ENCODE data around the gene DMXL1. TPM values are rescaled to one million over a fixed set of nuclear protein-coding genes. Genes with fewer than 3 reads are reported as not detected.
"Not testable (repeated sequence)": the region's sequence is repeated elsewhere in the genome, so short reads cannot be mapped to it uniquely, and the experiment has no call there.

The DMXL1 gene
- total RNA-seq, 1 experiment from 2014 or later, result 20.6 TPM

DNA sequence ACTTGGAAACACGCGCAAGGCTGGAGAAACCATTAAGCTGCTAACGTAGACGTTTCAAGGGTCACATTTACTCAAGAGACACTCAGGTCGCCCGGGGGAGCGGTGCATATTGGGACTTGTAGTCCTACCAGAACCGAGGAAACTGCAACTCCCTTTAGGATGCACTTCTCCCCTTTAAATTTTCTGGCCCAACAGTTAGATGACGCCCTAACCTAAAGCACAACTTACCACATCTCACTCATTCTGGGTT lies 384 bp upstream of the DMXL1 start:
- DNase-seq (no peak), ATAC-seq (peak; percentile 47)
- BruUV-seq (replicated peaks), result no TSS peak
- Histone ChIP-seq H3K9me2 (replicated peaks; ENCODE audit: low read length) (no peaks in the 10 kb centered on the region), H3F3A (ENCODE audit: low read length, unreplicated experiment) (no peaks in the 10 kb centered on the region), H3K27ac (ENCODE audit: low read length) (peak overlapping the region; percentile 77), H4K20me1 (ENCODE audit: low read length) (no peaks in the 10 kb centered on the region), H3K36me3 (ENCODE audit: low read depth, low read length) (no peaks in the 10 kb centered on the region), H3K4me3 (ENCODE audit: low read length) (peak overlapping the region; percentile 98), H3K79me2 (ENCODE audit: low read length) (peaks cover 40% of the 10 kb centered on the region), H3K4me1 (ENCODE audit: insufficient read depth, low read length) (peaks cover 11% of the 10 kb centered on the region), H2AFZ (ENCODE audit: low read length) (peak overlapping the region; percentile 93), H3K4me2 (ENCODE audit: low read length) (peak overlapping the region; percentile 96), H3K27me3 (ENCODE audit: low read length) (no peaks in the 10 kb centered on the region), H3K9ac (ENCODE audit: low read length) (peak overlapping the region; percentile 87), H3K9me3 (ENCODE audit: low read length) (no peaks in the 10 kb centered on the region)
- TF ChIP-seq EZH2 (IDR thresholded peaks at IDR 0.05; ENCODE audit: low read length, unreplicated experiment) (no peak), EZH2phosphoT487 (IDR thresholded peaks at IDR 0.05; ENCODE audit: borderline replicate concordance, low read length) (no peak)
- TF ChIP-seq, protein P1, sequence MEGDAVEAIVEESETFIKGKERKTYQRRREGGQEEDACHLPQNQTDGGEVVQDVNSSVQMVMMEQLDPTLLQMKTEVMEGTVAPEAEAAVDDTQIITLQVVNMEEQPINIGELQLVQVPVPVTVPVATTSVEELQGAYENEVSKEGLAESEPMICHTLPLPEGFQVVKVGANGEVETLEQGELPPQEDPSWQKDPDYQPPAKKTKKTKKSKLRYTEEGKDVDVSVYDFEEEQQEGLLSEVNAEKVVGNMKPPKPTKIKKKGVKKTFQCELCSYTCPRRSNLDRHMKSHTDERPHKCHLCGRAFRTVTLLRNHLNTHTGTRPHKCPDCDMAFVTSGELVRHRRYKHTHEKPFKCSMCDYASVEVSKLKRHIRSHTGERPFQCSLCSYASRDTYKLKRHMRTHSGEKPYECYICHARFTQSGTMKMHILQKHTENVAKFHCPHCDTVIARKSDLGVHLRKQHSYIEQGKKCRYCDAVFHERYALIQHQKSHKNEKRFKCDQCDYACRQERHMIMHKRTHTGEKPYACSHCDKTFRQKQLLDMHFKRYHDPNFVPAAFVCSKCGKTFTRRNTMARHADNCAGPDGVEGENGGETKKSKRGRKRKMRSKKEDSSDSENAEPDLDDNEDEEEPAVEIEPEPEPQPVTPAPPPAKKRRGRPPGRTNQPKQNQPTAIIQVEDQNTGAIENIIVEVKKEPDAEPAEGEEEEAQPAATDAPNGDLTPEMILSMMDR (conservative IDR thresholded peaks at IDR 0.05; ENCODE audit: low read depth, low read length), result no peak
- ChIA-PET CTCF (interaction anchor here (0.6 to 1.2 kb wide), 5 partner anchors 34 to 341 kb away, joined by 3 to 6 read pairs (median 4); partner anchors contain the start of gene DTWD2), POLR2A (ENCODE audit: unreplicated experiment) (interaction anchor here (0.6 kb wide), 2 partner anchors 289 to 382 kb away, joined by 3 to 4 read pairs; no protein-coding TSS in a partner anchor)
- intact Hi-C loops (cut with micrococcal nuclease), result loop anchor here (1.0 to 5.0 kb wide), 5 partner anchors 34 to 342 kb away; partner anchors contain the start of gene DTWD2

DNA sequence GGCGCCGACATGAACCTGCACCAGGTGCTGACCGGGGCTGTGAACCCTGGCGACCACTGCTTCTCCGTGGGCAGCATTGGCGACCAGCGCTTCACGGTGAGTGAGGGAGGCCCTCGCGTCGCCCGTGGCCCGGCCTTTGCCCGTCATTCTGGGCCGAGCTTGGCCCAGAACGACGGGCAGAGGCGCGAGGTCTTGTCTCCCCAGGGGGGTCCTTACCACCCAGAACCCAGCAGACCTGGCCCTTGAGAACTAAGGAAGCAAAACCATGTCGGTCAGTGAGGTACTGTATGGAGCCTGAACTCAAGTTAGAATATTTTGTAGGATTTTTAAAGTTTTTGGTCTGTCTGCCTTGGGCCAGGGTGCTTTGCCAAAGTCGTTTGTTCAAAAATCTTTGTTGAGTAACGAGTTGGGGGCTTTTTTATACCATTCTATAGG lies 691 bp downstream of the DMXL1 start:
- Histone ChIP-seq H3K9ac (ENCODE audit: low read length) (peak overlapping the region; percentile 87), H3K9me2 (replicated peaks; ENCODE audit: low read length) (no peaks in the 10 kb centered on the region), H3K4me1 (ENCODE audit: insufficient read depth, low read length) (peaks cover 11% of the 10 kb centered on the region), H3F3A (ENCODE audit: low read length, unreplicated experiment) (no peaks in the 10 kb centered on the region), H3K4me2 (ENCODE audit: low read length) (peak overlapping the region; percentile 96), H3K79me2 (ENCODE audit: low read length) (peaks cover 50% of the 10 kb centered on the region), H2AFZ (ENCODE audit: low read length) (peak overlapping the region; percentile 93), H3K4me3 (ENCODE audit: low read length) (peak overlapping the region; percentile 98), H3K27ac (ENCODE audit: low read length) (peak overlapping the region; percentile 77), H3K27me3 (ENCODE audit: low read length) (no peaks in the 10 kb centered on the region), H4K20me1 (ENCODE audit: low read length) (no peaks in the 10 kb centered on the region), H3K9me3 (ENCODE audit: low read length) (no peaks in the 10 kb centered on the region), H3K36me3 (ENCODE audit: low read depth, low read length) (no peaks in the 10 kb centered on the region)
- intact Hi-C loops (cut with micrococcal nuclease), result loop anchor here (2.0 to 5.0 kb wide), 4 partner anchors 35 to 341 kb away; no protein-coding TSS in a partner anchor
- BruUV-seq (replicated peaks), result no TSS peak
- TF ChIP-seq, protein P1 (conservative IDR thresholded peaks at IDR 0.05; ENCODE audit: low read depth, low read length), result no peak
- TF ChIP-seq EZH2 (IDR thresholded peaks at IDR 0.05; ENCODE audit: low read length, unreplicated experiment) (no peak), EZH2phosphoT487 (IDR thresholded peaks at IDR 0.05; ENCODE audit: borderline replicate concordance, low read length) (no peak)
- DNase-seq, result no peak
- ATAC-seq, result no peak; the same call in 1 of the 2 replicates
- ChIA-PET CTCF (interaction anchor here (0.6 kb wide), 1 partner anchor 197 kb away, joined by 3 read pairs; no protein-coding TSS in a partner anchor), POLR2A (ENCODE audit: unreplicated experiment) (interaction anchor here (0.6 to 0.7 kb wide), 2 partner anchors 116 to 196 kb away, joined by 3 read pairs; no protein-coding TSS in a partner anchor)

DNA sequence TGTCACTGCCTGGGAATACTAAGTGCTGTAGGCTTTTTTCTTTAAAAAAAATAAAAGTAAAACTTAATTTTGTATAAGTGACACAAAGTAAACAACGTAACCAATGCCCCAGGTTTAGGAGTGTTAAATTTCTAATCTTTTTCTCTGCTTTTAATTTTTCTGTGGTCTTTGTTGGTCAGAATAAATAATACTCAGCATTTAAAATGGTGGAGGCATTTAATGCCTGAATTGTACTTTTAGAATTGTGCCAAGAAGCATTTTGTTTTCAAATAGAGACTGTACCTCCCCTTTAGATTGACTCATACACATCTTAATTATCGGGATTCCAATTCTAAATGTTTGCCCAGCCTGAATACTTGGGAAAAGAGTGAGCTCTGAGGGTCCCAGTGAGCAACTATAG lies 1.6 kb downstream of the DMXL1 start:
- ATAC-seq (no peak), DNase-seq (peak; percentile 2)
- no peaks in the 10 kb centered on the region for H3F3A ChIP-seq (ENCODE audit: low read length, unreplicated experiment)
- TF ChIP-seq EZH2 (IDR thresholded peaks at IDR 0.05; ENCODE audit: low read length, unreplicated experiment) (no peak), EZH2phosphoT487 (IDR thresholded peaks at IDR 0.05; ENCODE audit: borderline replicate concordance, low read length) (no peak)
- TF ChIP-seq, protein P1 (conservative IDR thresholded peaks at IDR 0.05; ENCODE audit: low read depth, low read length), result no peak
- POLR2A ChIA-PET (ENCODE audit: unreplicated experiment), result no interaction called here
- H4K20me1 ChIP-seq (ENCODE audit: low read length), result no peaks in the 10 kb centered on the region
- H3K27me3 ChIP-seq (ENCODE audit: low read length), result no peaks in the 10 kb centered on the region
- intact Hi-C loops (cut with micrococcal nuclease), result loop anchor here (5.0 kb wide), 1 partner anchor 50 kb away; no protein-coding TSS in a partner anchor
- no peaks in the 10 kb centered on the region for H3K9me2 ChIP-seq (replicated peaks; ENCODE audit: low read length)
- H3K4me2 ChIP-seq (ENCODE audit: low read length), result peak overlapping the region; percentile 96
- H3K27ac ChIP-seq (ENCODE audit: low read length), result no peak overlapping the region
- peak overlapping the region; percentile 87; the same call in 1 of the 2 replicates for H3K9ac ChIP-seq (ENCODE audit: low read length)
- peaks cover 11% of the 10 kb centered on the region for H3K4me1 ChIP-seq (ENCODE audit: insufficient read depth, low read length)
- no TSS peak for BruUV-seq (replicated peaks)
- CTCF ChIA-PET, result interaction anchor here (0.7 kb wide), 1 partner anchor 362 kb away, joined by 5 read pairs; no protein-coding TSS in a partner anchor
- peak overlapping the region; percentile 98 for H3K4me3 ChIP-seq (ENCODE audit: low read length)
- H2AFZ ChIP-seq (ENCODE audit: low read length), result no peak overlapping the region
- H3K36me3 ChIP-seq (ENCODE audit: low read depth, low read length), result no peaks in the 10 kb centered on the region
- H3K9me3 ChIP-seq (ENCODE audit: low read length), result no peaks in the 10 kb centered on the region
- H3K79me2 ChIP-seq (ENCODE audit: low read length), result peaks cover 59% of the 10 kb centered on the region

DNA sequence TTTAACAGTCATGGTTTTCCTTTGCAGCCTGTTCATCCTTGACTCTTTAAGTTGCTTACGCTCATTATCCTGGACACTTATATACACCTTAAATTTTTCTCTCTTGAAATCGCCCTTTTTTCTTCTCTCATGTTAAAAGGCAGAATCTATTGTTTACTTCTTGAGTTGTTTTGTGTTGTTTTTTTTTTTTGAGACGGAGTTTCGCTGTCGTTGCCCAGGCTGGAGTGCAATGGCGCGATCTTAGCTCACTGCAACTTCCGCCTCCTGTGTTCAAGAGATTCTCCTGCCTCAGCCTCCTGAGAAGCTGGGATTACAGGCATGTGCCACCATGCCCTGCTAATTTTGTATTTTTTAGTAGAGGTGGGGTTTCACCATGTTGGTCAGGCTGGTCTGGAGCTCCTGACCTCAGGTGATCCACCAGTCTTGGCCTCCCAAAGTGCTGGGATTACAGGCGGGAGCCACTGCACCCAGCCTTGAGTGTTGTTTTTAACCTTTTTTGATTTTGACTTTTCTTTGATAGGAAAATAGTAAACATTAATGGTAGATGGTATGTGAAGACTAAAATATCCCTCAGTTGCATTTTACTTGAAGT lies 3.0 kb downstream of the DMXL1 start:
- H3K9me3 ChIP-seq (ENCODE audit: low read length); H4K20me1 ChIP-seq (ENCODE audit: low read length); H3K9ac ChIP-seq (ENCODE audit: low read length); POLR2A ChIA-PET (ENCODE audit: unreplicated experiment); H3K27me3 ChIP-seq (ENCODE audit: low read length); DNase-seq; BruUV-seq (replicated peaks); H3F3A ChIP-seq (ENCODE audit: low read length, unreplicated experiment); H3K36me3 ChIP-seq (ENCODE audit: low read depth, low read length); H3K4me3 ChIP-seq (ENCODE audit: low read length); H3K9me2 ChIP-seq (replicated peaks; ENCODE audit: low read length); H2AFZ ChIP-seq (ENCODE audit: low read length); ATAC-seq; H3K27ac ChIP-seq (ENCODE audit: low read length): not testable (repeated sequence)
- peaks cover 11% of the 10 kb centered on the region for H3K4me1 ChIP-seq (ENCODE audit: insufficient read depth, low read length)
- CTCF ChIA-PET, result interaction anchor here (0.6 kb wide), 1 partner anchor 155 kb away, joined by 3 read pairs; no protein-coding TSS in a partner anchor
- H3K79me2 ChIP-seq (ENCODE audit: low read length), result peaks cover 72% of the 10 kb centered on the region
- intact Hi-C loops (cut with micrococcal nuclease), result loop anchor here (5.0 kb wide), 1 partner anchor 52 kb away; no protein-coding TSS in a partner anchor
- peak overlapping the region; percentile 96; the same call in 1 of the 2 replicates for H3K4me2 ChIP-seq (ENCODE audit: low read length)
